Fibroblast of lung (primary cell): ENCODE results near the gene C19orf33.
"Not testable (repeated sequence)": the region's sequence is repeated elsewhere in the genome, so short reads cannot be mapped to it uniquely, and the experiment has no call there.

ENCODE experiments used
- EZH2 ChIP-seq: IDR thresholded peaks from 2 replicates; pipeline ENCODE4 v1.5.1; 2012; ENCODE audit warnings: low read length, control low read depth, mild to moderate bottlenecking; ENCODE audit errors: missing control alignments
- TF ChIP-seq, protein P1 (sequence below), 2 donors: IDR thresholded peaks in 1 of 2; conservative IDR thresholded peaks in 1 of 2; 1 replicate in 1 of 2; 2 replicates in 1 of 2; pipeline ENCODE4 v1.5.1; 2011 to 2012; ENCODE audit warnings: low read length in 2 of 2, control low read depth in 1 of 2, inconsistent platforms in 1 of 2, low read depth in 1 of 2, mild to moderate bottlenecking in 1 of 2

GRCh38 chr19:38261942-38262341 is 42.1 kb upstream of the C19orf33 start:
- TF ChIP-seq, protein P1, sequence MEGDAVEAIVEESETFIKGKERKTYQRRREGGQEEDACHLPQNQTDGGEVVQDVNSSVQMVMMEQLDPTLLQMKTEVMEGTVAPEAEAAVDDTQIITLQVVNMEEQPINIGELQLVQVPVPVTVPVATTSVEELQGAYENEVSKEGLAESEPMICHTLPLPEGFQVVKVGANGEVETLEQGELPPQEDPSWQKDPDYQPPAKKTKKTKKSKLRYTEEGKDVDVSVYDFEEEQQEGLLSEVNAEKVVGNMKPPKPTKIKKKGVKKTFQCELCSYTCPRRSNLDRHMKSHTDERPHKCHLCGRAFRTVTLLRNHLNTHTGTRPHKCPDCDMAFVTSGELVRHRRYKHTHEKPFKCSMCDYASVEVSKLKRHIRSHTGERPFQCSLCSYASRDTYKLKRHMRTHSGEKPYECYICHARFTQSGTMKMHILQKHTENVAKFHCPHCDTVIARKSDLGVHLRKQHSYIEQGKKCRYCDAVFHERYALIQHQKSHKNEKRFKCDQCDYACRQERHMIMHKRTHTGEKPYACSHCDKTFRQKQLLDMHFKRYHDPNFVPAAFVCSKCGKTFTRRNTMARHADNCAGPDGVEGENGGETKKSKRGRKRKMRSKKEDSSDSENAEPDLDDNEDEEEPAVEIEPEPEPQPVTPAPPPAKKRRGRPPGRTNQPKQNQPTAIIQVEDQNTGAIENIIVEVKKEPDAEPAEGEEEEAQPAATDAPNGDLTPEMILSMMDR (conservative IDR thresholded peaks at IDR 0.05 in 1 of 2, IDR thresholded peaks at IDR 0.05 in 1 of 2; ENCODE audit: low read depth in 1 of 2, low read length in 2 of 2): not testable (repeated sequence)
- TF ChIP-seq EZH2: not testable (repeated sequence)
